ENCODE data around the gene BBLN.
"Not testable (repeated sequence)": the region's sequence is repeated elsewhere in the genome, so short reads cannot be mapped to it uniquely, and the experiment has no call there.

DNA sequence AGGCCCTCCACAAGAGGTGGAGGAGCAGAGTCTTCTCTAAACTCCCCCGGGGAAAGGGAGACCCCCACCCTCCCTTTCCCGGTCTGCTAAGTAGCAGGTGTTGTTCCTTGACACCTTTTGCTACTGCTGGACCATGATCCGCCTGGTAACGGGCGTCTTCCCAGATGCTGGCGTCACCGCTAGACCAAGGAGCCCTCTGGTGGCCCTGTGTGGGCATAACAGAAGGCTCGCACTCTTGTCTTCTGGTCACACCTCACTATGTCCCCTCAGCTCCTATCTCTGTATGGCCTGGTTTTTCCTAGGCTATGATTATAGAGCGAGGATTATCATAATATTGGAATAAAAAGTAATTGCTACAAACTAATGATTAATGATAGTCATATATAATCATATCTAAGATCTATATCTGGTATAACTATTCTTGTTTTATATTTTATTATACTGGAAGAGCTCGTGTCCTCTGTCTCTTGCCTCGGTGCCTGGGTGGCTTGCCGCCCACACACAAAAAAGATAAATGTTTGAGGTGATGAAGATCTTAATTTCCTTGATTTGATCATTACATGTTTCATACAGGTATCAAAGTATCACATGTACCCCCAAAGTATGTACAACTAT is 30.0 kb upstream of the BBLN start:
- TF ChIP-seq OSR1 (CRISPR knock-in tag; IDR thresholded peaks at IDR 0.05); ZFP3 (CRISPR knock-in tag; IDR thresholded peaks at IDR 0.05); RARB (CRISPR knock-in tag; IDR thresholded peaks at IDR 0.05); PPARA (CRISPR knock-in tag; IDR thresholded peaks at IDR 0.05; ENCODE audit: borderline replicate concordance); ZNF70 (CRISPR knock-in tag; IDR thresholded peaks at IDR 0.05); ARNTL (CRISPR knock-in tag; IDR thresholded peaks at IDR 0.05; ENCODE audit: borderline replicate concordance, low read depth): not testable (repeated sequence)

Measured in SK-N-SH treated with all-trans-retinoic acid at 6 μM for 48 hours (cell line).